Measurements from ENCODE around the gene EFCC1.

DNA sequence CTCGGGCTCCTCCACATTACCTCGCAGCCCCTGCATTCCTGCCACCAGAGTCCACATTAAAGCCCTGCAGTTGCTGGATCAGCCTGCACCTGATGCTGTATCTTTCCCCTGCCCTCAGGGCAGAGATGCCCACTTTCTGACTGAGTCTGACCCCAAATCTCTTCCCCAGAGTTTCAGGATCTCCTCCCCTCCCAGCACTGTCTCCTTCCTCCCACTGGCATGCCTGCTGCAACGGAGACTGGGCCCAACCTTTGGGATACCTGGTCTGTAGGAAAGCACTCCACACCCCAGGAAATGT is 38.9 kb downstream of the EFCC1 start:
- TF ChIP-seq, protein P1, sequence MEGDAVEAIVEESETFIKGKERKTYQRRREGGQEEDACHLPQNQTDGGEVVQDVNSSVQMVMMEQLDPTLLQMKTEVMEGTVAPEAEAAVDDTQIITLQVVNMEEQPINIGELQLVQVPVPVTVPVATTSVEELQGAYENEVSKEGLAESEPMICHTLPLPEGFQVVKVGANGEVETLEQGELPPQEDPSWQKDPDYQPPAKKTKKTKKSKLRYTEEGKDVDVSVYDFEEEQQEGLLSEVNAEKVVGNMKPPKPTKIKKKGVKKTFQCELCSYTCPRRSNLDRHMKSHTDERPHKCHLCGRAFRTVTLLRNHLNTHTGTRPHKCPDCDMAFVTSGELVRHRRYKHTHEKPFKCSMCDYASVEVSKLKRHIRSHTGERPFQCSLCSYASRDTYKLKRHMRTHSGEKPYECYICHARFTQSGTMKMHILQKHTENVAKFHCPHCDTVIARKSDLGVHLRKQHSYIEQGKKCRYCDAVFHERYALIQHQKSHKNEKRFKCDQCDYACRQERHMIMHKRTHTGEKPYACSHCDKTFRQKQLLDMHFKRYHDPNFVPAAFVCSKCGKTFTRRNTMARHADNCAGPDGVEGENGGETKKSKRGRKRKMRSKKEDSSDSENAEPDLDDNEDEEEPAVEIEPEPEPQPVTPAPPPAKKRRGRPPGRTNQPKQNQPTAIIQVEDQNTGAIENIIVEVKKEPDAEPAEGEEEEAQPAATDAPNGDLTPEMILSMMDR (conservative IDR thresholded peaks at IDR 0.05 in 1 of 2, IDR thresholded peaks at IDR 0.05 in 1 of 2; ENCODE audit: extremely low read depth in 1 of 2, insufficient read depth in 1 of 2, low read depth in 1 of 2, low read length in 2 of 2) = no peak
- TF ChIP-seq EZH2 (IDR thresholded peaks at IDR 0.05; ENCODE audit: borderline replicate concordance, low read length) = no peak

Measured in mammary epithelial cell (primary cell).